WTC11 (cell line): ENCODE measurements around the gene AKT1.

Experiments used
- TF ChIP-seq, protein P1 (sequence below): fragments of 200-600 bp; IDR thresholded peaks from 2 replicates; pipeline ENCODE4 v1.8.0; 2022; ENCODE audit warnings: antibody characterized with exemption
- TF ChIP-seq, protein P2 (sequence below): sonication (generic); formaldehyde crosslinking; IDR thresholded peaks from 2 replicates; pipeline ENCODE4 v1.8.1; 2023; ENCODE audit warnings: mild to moderate bottlenecking, missing genetic modification reagents, moderate library complexity

DNA sequence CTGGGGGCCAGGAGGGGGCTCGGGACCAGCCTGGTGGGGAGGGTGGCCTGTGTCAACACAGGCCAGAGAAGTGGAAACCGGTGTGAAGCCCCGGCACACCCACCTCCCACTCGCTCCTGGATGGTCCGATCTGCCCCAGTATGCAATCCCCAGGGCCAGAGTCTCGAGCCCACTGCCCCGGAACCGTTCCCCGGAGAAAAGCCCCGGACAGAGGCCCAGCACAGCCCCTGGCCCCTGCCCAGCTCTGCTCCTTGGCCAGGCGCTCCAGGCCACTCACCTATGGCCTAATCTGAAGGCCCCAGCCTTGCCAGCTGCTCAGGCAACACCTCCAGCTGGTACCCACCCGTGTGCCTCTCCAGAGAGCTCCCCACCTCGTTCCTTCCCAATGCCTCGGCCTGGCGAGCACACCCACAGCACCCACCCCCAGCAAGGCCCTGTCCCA, 17.7 kb downstream of the AKT1 start:
- TF ChIP-seq, protein P1, sequence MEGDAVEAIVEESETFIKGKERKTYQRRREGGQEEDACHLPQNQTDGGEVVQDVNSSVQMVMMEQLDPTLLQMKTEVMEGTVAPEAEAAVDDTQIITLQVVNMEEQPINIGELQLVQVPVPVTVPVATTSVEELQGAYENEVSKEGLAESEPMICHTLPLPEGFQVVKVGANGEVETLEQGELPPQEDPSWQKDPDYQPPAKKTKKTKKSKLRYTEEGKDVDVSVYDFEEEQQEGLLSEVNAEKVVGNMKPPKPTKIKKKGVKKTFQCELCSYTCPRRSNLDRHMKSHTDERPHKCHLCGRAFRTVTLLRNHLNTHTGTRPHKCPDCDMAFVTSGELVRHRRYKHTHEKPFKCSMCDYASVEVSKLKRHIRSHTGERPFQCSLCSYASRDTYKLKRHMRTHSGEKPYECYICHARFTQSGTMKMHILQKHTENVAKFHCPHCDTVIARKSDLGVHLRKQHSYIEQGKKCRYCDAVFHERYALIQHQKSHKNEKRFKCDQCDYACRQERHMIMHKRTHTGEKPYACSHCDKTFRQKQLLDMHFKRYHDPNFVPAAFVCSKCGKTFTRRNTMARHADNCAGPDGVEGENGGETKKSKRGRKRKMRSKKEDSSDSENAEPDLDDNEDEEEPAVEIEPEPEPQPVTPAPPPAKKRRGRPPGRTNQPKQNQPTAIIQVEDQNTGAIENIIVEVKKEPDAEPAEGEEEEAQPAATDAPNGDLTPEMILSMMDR = no peak
- TF ChIP-seq, protein P2, sequence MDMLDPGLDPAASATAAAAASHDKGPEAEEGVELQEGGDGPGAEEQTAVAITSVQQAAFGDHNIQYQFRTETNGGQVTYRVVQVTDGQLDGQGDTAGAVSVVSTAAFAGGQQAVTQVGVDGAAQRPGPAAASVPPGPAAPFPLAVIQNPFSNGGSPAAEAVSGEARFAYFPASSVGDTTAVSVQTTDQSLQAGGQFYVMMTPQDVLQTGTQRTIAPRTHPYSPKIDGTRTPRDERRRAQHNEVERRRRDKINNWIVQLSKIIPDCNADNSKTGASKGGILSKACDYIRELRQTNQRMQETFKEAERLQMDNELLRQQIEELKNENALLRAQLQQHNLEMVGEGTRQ = no peak
